Prostate gland (tissue), 2 donors: ENCODE data around the gene BRINP2.

Experiments used
- CTCF ChIP-seq, 4 experiments: fragments of 200-600 bp in 2 of 4; fragments of 450-650 bp in 2 of 4; sonication (generic) in 2 of 4; IDR thresholded peaks; 1 replicate in 3 of 4; 2 replicates in 1 of 4; pipeline ENCODE4 v1.5.1; 2016 to 2019; ENCODE audit warnings: antibody characterized with exemption in 4 of 4, mild to moderate bottlenecking in 2 of 4, moderate library complexity in 2 of 4
- POLR2A ChIP-seq: fragments of 450-650 bp; IDR thresholded peaks from one replicate; pipeline ENCODE4 v1.6.1; 2016; ENCODE audit warnings: antibody characterized with exemption, mild to moderate bottlenecking
- POLR2AphosphoS5 ChIP-seq: sonication (generic); formaldehyde crosslinking; IDR thresholded peaks from one replicate; pipeline ENCODE4 v1.6.1; 2017; ENCODE audit warnings: antibody characterized with exemption

- TF ChIP-seq POLR2A (no peak), CTCF (IDR thresholded peaks at IDR 0.05) (no peak), POLR2AphosphoS5 (no peak)
These were observed 36.1 kb downstream of the BRINP2 start for GRCh38 chr1:177206831-177207355.
